Endothelial cell of umbilical vein (primary cell): Measurements from ENCODE around the gene SDSL. TPM values are rescaled to one million over a fixed set of nuclear protein-coding genes. Genes with fewer than 3 reads are reported as not detected.

Source experiments
- BruUV-seq: library from RNA; stranded (reverse); fragments of 400-500 nt; replicated peaks from 2 replicates; lab custom pipeline; 2021; lab: Mats Ljungman, UMichigan
- CTCF ChIA-PET: fragments of 300-600, 350-600 bp; sonication (Branson Sonifier 250); formaldehyde crosslinking; loops from one replicate; lab custom pipeline; 2021; ENCODE audit warnings: antibody characterized with exemption, inconsistent platforms; lab: Charles Lee
- POLR2A ChIA-PET: fragments of 300-600, 350-600 bp; sonication (Branson Sonifier 250); formaldehyde crosslinking; loops from one replicate; lab custom pipeline; 2021; ENCODE audit warnings: antibody characterized with exemption, inconsistent platforms; lab: Charles Lee
- DNase-seq: peaks from one replicate; pipeline ENCODE4 v3.0.0-alpha.2; 2011; ENCODE audit warnings: low read depth, low spot score
- FAIRE-seq: peaks from 2 replicates; lab custom pipeline; 2011; peaks lifted over from hg19 to GRCh38; lab: Jason Lieb, UNC
- H2AFZ ChIP-seq: 2 replicates; pipeline ENCODE4 v1.6.0; 2012; ENCODE audit warnings: low read depth, low read length, control low read depth, inconsistent platforms
- H3K27ac ChIP-seq: 2 replicates; pipeline ENCODE4 v1.5.1; 2011; ENCODE audit warnings: low read depth, mild to moderate bottlenecking, control low read depth, low read length, moderate library complexity; ENCODE audit not compliant: insufficient read depth
- H3K27me3 ChIP-seq, 2 experiments: 2 replicates each; pipeline versions ENCODE4 v1.6.0 to v1.6.1; 2011; ENCODE audit warnings: low read length in 2 of 2, mixed read lengths in 1 of 2; ENCODE audit not compliant: control insufficient read depth in 2 of 2, insufficient read depth in 2 of 2
- H3K36me3 ChIP-seq, 2 experiments: 2 replicates in 1 of 2; 3 replicates in 1 of 2; pipeline ENCODE4 v1.5.1; 2011; ENCODE audit warnings: low read length in 2 of 2, mild to moderate bottlenecking in 1 of 2, moderate library complexity in 1 of 2; ENCODE audit not compliant: control insufficient read depth in 2 of 2, insufficient read depth in 2 of 2; ENCODE audit errors: extremely low read depth in 1 of 2
- H3K4me1 ChIP-seq: 3 replicates; pipeline ENCODE4 v1.5.1; 2011; ENCODE audit warnings: mild to moderate bottlenecking, low read length; ENCODE audit not compliant: control insufficient read depth, insufficient read depth; ENCODE audit errors: extremely low read depth
- H3K4me2 ChIP-seq: 2 replicates; pipeline ENCODE4 v1.6.1; 2011; ENCODE audit warnings: low read length, control low read depth, mixed read lengths; ENCODE audit not compliant: insufficient read depth
- H3K4me3 ChIP-seq, 3 experiments: fragments of 200-600 bp in 1 of 3; sonication (generic), shearing (Covaris generic) in 1 of 3; replicated peaks in 1 of 3; 2 replicates each; pipeline ENCODE4 v1.5.1; 2011 to 2016; ENCODE audit warnings: control low read depth in 3 of 3, low read length in 3 of 3, mild to moderate bottlenecking in 2 of 3, inconsistent platforms in 1 of 3, low read depth in 1 of 3, moderate library complexity in 1 of 3; ENCODE audit not compliant: insufficient read depth in 1 of 3
- H3K79me2 ChIP-seq: 2 replicates; pipeline ENCODE4 v1.6.0; 2012; ENCODE audit warnings: low read length, inconsistent platforms; ENCODE audit not compliant: control insufficient read depth, insufficient read depth
- H3K9ac ChIP-seq: replicated peaks from 2 replicates; pipeline ENCODE3; 2011; ENCODE audit warnings: low read length, control low read depth; ENCODE audit not compliant: insufficient read depth; ENCODE audit errors: extremely low read depth
- H3K9me1 ChIP-seq: replicated peaks from 3 replicates; pipeline ENCODE4 v1.6.0; 2011; ENCODE audit warnings: mild to moderate bottlenecking, low read length; ENCODE audit not compliant: control insufficient read depth, insufficient read depth; ENCODE audit errors: extremely low read depth
- H3K9me3 ChIP-seq: replicated peaks from 2 replicates; pipeline ENCODE4 v1.5.1; 2012; ENCODE audit warnings: low read length, inconsistent platforms; ENCODE audit not compliant: control insufficient read depth, insufficient read depth
- H4K20me1 ChIP-seq: replicated peaks from 2 replicates; pipeline ENCODE3; 2011; ENCODE audit warnings: mild to moderate bottlenecking, low read length; ENCODE audit not compliant: control insufficient read depth, insufficient read depth; ENCODE audit errors: extremely low read depth
- EZH2 ChIP-seq: IDR thresholded peaks from 2 replicates; pipeline ENCODE4 v1.6.1; 2012; ENCODE audit warnings: borderline replicate concordance, low read depth, mild to moderate bottlenecking, moderate library complexity, low read length, inconsistent platforms; ENCODE audit not compliant: severe bottlenecking
- FOS ChIP-seq: IDR thresholded peaks from 2 replicates; pipeline ENCODE4 v1.6.1; 2011; ENCODE audit warnings: mild to moderate bottlenecking, low read length, moderate library complexity, borderline replicate concordance; ENCODE audit not compliant: insufficient read depth
- GATA2 ChIP-seq: IDR thresholded peaks from 2 replicates; pipeline ENCODE4 v1.7.0; 2011; ENCODE audit warnings: low read depth, mild to moderate bottlenecking, moderate library complexity, mixed read lengths, low read length; ENCODE audit not compliant: insufficient read length, insufficient read depth
- JUN ChIP-seq: IDR thresholded peaks from 2 replicates; pipeline ENCODE4 v1.6.1; 2011; ENCODE audit warnings: borderline replicate concordance, low read depth; ENCODE audit not compliant: insufficient read length, insufficient read depth
- MYC ChIP-seq: IDR thresholded peaks from one replicate; pipeline ENCODE4 v1.6.1; 2011; ENCODE audit warnings: mild to moderate bottlenecking, low read depth, low read length
- POLR2A ChIP-seq: IDR thresholded peaks from 2 replicates; pipeline ENCODE4 v1.6.1; 2012; ENCODE audit warnings: low read depth, mild to moderate bottlenecking, control low read depth, low read length
- POLR2AphosphoS5 ChIP-seq: IDR thresholded peaks from 2 replicates; pipeline ENCODE4 v1.6.1; 2012; ENCODE audit warnings: low read depth, mild to moderate bottlenecking, control low read depth, low read length, moderate library complexity; ENCODE audit not compliant: insufficient read depth
- dilution Hi-C: fragments of 300-500 bp; cut with MboI; formaldehyde crosslinking; loops from one replicate; pipeline ENCODE4 v1.15.0; 2019; ENCODE audit warnings: low sequenced_read_pairs; ENCODE audit not compliant: extremely low pct_ligation_motif_present
- intact Hi-C: fragments of 100-400 bp; cut with micrococcal nuclease; formaldehyde crosslinking; loops from one replicate; pipeline ENCODE4 v1.10.0; 2022
- polyA plus RNA-seq, 4 experiments: library from polyadenylated mRNA; depleted of rRNA in 3 of 4; stranded (reverse) in 3 of 4; unstranded in 1 of 4; fragments of >200 nt; gene quantifications; 2 replicates each; pipeline versions ENCODE4 v1.2.1 to v1.2.3, GENCODE V29; 2011 to 2012; ENCODE audit warnings: missing spikeins in 1 of 4
- total RNA-seq: library from RNA; stranded (reverse); gene quantifications from 2 replicates; pipeline ENCODE4 v1.2.3, GENCODE V29; 2021
- TF ChIP-seq, protein P1 (sequence below): IDR thresholded peaks from 2 replicates; pipeline ENCODE4 v1.6.1; 2011; ENCODE audit not compliant: insufficient read depth, insufficient read length
- TF ChIP-seq, protein P2 (sequence below), 2 donors: IDR thresholded peaks; 1 replicate in 1 of 2; 2 replicates in 1 of 2; pipeline ENCODE4 v1.5.1; 2011; ENCODE audit warnings: low read length in 2 of 2, mild to moderate bottlenecking in 2 of 2, moderate library complexity in 2 of 2, control low read depth in 1 of 2, inconsistent platforms in 1 of 2, low read depth in 1 of 2; ENCODE audit not compliant: insufficient read depth in 1 of 2; ENCODE audit errors: extremely low read depth in 1 of 2

The SDSL gene
- total and polyA plus RNA-seq, 2 donors (not counting 3 experiments of a cell fraction or from before 2014, with no cell fraction given), result 5.7 to 16.9 TPM

DNA sequence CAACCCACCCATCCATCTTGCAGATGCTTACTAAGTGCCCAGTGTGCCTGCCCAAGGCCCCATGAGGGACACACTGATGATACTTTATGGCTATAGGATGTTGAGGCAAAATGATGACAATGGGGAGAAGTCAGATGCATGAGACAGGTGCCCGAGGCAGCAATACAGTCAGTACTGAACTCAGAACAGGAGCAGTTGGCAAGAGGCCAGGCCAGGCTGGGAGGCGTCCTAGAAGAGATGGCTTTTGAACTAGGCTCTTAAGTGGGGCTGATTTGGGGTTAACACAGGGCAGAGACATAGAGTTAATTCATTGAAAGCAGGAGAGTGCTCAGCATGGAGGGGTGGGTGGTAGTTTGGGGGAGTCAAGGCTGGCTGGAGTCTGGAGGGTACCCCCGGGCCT lies 48.2 kb upstream of the SDSL start:
- Histone ChIP-seq H3K36me3 (peaks cover 0 to 19% of the 10 kb centered on the region in 2 experiments), H2AFZ (no peak overlapping the region), H3K4me1 (no peaks in the 10 kb centered on the region), H3K4me3 (no peak overlapping the region), H3K9ac (no peak overlapping the region), H3K27ac (no peak overlapping the region), H3K79me2 (no peaks in the 10 kb centered on the region), H3K9me3 (no peaks in the 10 kb centered on the region), H3K27me3 (no peaks in the 10 kb centered on the region), H4K20me1 (no peaks in the 10 kb centered on the region), H3K9me1 (no peaks in the 10 kb centered on the region), H3K4me2 (no peak overlapping the region)
- intact Hi-C loops (no loop called here), dilution Hi-C loops (no loop called here)
- POLR2A ChIA-PET, result no interaction called here
- FAIRE-seq, result no peak
- no TSS peak for BruUV-seq
- TF ChIP-seq FOS (no peak), POLR2AphosphoS5 (no peak)
- no peak for DNase-seq
- CTCF ChIA-PET, result no interaction called here

DNA sequence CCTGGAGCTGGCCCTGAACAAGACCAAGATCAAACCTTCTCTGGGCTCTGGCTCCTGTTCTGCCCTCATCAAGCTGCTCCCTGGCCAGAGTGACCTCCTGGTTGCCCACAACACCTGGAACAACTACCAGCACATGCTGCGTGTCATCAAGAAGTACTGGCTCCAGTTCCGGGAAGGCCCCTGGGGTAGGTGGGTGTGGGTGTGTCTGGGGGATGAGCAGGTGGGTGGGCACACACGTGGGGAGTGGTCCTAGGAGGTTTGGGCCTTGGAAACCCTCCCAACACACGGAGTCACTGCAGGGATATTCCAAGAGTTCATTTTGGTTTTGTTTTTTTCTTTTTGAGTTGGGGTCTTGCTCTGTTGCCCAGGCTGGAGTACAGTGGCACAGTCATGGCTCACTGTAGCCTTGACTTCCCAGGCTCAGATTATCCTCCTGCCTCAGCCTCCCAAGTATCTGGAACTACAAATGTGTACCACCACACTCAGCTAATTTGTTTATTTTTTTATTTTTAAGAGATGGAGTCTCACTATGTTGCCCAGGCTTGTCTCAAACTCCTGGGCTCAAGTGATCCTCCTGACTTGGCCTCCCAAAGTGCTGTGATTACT lies 47.3 kb upstream of the SDSL start:
- no TSS peak for BruUV-seq
- dilution Hi-C loops, result no loop called here
- no peaks in the 10 kb centered on the region for H3K9me3 ChIP-seq
- H3K4me2 ChIP-seq, result no peak overlapping the region
- H4K20me1 ChIP-seq, result no peaks in the 10 kb centered on the region
- H3K79me2 ChIP-seq, result no peaks in the 10 kb centered on the region
- ChIA-PET POLR2A (no interaction called here), CTCF (no interaction called here)
- H3K4me3 ChIP-seq, result no peak overlapping the region
- TF ChIP-seq EZH2 (no peak), POLR2AphosphoS5 (no peak), MYC (no peak), POLR2A (no peak), JUN (no peak), FOS (no peak), GATA2 (no peak)
- TF ChIP-seq, protein P1, sequence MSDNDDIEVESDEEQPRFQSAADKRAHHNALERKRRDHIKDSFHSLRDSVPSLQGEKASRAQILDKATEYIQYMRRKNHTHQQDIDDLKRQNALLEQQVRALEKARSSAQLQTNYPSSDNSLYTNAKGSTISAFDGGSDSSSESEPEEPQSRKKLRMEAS, result no peak
- TF ChIP-seq, protein P2, sequence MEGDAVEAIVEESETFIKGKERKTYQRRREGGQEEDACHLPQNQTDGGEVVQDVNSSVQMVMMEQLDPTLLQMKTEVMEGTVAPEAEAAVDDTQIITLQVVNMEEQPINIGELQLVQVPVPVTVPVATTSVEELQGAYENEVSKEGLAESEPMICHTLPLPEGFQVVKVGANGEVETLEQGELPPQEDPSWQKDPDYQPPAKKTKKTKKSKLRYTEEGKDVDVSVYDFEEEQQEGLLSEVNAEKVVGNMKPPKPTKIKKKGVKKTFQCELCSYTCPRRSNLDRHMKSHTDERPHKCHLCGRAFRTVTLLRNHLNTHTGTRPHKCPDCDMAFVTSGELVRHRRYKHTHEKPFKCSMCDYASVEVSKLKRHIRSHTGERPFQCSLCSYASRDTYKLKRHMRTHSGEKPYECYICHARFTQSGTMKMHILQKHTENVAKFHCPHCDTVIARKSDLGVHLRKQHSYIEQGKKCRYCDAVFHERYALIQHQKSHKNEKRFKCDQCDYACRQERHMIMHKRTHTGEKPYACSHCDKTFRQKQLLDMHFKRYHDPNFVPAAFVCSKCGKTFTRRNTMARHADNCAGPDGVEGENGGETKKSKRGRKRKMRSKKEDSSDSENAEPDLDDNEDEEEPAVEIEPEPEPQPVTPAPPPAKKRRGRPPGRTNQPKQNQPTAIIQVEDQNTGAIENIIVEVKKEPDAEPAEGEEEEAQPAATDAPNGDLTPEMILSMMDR (IDR thresholded peaks at IDR 0.05; ENCODE audit: extremely low read depth in 1 of 2, insufficient read depth in 1 of 2, low read depth in 1 of 2, low read length in 2 of 2), result no peak
- H3K27me3 ChIP-seq, result no peaks in the 10 kb centered on the region
- H3K9ac ChIP-seq, result no peak overlapping the region
- no peaks in the 10 kb centered on the region for H3K9me1 ChIP-seq
- H3K36me3 ChIP-seq, result peaks cover 0 to 19% of the 10 kb centered on the region in 2 experiments
- H3K27ac ChIP-seq, result no peak overlapping the region
- DNase-seq (no peak), FAIRE-seq (no peak)
- no peaks in the 10 kb centered on the region for H3K4me1 ChIP-seq
- intact Hi-C loops, result no loop called here
- H2AFZ ChIP-seq, result no peak overlapping the region
